ENCODE results near the gene HGS. TPM values are rescaled to one million over a fixed set of nuclear protein-coding genes. Genes with fewer than 3 reads are reported as not detected.

Gene HGS
- total RNA-seq, 4 donors from 2014 or later, result 96.1 to 205 (median 150) TPM

DNA sequence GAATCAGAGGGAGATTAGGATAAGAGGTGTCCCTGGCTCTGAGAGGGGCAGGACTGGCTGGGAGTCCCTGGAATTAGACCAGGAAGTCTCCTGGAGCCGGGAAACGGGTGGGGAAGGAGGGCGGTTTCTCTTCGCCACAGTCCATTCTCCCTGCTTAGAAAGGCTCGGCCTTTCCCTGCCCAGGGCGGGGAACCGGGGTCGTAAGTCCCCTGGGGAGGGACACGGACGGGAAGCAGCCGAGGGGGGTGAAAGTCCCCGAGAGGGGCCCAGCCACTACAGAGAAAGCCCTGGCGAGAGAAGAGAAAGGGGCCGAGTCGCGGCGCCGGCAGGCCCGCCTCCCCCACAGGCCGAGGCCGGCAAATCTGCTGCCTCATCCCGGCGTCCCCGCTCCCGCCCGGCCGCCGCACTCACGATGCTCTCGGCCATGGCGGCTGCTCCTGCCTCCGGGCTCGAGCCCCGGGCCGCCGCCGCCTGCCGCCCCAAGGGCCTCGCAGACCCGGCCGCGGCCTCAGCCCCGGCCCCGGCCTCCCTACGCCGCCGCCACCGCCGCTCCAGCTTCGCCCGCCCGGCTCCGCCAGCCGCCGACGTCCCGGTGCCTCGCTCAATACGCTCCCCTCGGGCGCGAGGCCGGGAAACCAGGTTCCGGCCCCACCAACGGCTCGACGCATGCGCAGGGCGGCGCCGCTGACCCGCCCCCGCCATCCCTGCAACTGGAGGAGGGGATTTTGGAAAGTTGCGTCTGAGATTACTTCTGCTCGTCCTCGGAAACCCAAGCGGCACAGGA, 47.1 kb upstream of the HGS start, which contains the start of the genes NPLOC4 and TSPAN10:
Gene NPLOC4 (minus strand): TSS at position 608 of the 784 bp plus-strand sequence. CDS start 182 bp downstream, at position 426.
Gene TSPAN10 (plus strand): TSS at position 692 of the 784 bp plus-strand sequence. CDS start 5,217 bp downstream, outside the sequence.
- Histone ChIP-seq H3K4me1 (peaks cover 13 to 35% (median 19%) of the 10 kb centered on the region in 4 donors), H3K36me3 (no peaks in the 10 kb centered on the region), H3K4me3 (peak within 1 kb of the TSS; percentile 79 to 97 (median 92)), H3K27me3 (no peaks in the 10 kb centered on the region), H3K9me3 (no peaks in the 10 kb centered on the region), H3K27ac (peak within 1 kb of the TSS; percentile 89 to 96 (median 92))
- TF ChIP-seq, protein P1, sequence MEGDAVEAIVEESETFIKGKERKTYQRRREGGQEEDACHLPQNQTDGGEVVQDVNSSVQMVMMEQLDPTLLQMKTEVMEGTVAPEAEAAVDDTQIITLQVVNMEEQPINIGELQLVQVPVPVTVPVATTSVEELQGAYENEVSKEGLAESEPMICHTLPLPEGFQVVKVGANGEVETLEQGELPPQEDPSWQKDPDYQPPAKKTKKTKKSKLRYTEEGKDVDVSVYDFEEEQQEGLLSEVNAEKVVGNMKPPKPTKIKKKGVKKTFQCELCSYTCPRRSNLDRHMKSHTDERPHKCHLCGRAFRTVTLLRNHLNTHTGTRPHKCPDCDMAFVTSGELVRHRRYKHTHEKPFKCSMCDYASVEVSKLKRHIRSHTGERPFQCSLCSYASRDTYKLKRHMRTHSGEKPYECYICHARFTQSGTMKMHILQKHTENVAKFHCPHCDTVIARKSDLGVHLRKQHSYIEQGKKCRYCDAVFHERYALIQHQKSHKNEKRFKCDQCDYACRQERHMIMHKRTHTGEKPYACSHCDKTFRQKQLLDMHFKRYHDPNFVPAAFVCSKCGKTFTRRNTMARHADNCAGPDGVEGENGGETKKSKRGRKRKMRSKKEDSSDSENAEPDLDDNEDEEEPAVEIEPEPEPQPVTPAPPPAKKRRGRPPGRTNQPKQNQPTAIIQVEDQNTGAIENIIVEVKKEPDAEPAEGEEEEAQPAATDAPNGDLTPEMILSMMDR (IDR thresholded peaks at IDR 0.05), result no peak
- TF ChIP-seq POLR2A (IDR thresholded peaks at IDR 0.05) (peak; percentile 55), POLR2AphosphoS5 (IDR thresholded peaks at IDR 0.05) (peak; percentile 91 to 93 (median 91)), EP300 (IDR thresholded peaks at IDR 0.05; ENCODE audit: low read depth) (no peak)
- intact Hi-C loops (cut with DNase I; ENCODE audit: low total_unique reads) (no loop called here), in situ Hi-C loops (cut with MboI; ENCODE audit: low pct_ligation_motif_present in 1 of 4, low pct_unique_long_range_greater_than_20kb in 1 of 4, low sequenced_read_pairs in 3 of 4) (no loop called here)
- WGBS, 2 donors (ENCODE audit: low coverage in 1 of 2), result 1% methylated on average over 68 of the region's 77 CpGs; no CpG with 5 or more reads in 1 of the 2 donors
- DNase-seq, result peak; percentile 88

DNA sequence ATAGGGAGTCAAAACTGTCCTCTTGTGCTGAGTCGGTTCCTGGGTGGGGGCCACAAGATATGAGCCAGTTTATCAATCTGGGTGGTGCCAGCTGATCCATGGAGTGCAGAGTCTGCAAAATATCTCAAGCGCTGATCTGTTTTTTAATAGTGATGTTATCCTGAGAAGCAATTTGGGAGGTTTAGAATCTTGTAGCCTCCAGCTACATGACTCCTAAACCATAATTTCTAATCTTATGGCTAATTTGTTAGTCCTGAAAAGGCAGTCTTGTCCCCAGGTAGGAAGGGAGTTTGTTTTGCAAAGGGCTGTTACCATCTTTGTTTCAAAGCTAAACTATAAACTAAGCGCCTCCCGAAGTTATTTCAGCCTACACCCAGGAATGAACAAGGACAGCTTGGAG, 45.1 kb upstream of the HGS start:
- Histone ChIP-seq H3K4me3 (no peak overlapping the region), H3K4me1 (peaks cover 13 to 29% (median 19%) of the 10 kb centered on the region in 4 donors), H3K27me3 (no peaks in the 10 kb centered on the region), H3K27ac (no peak overlapping the region), H3K9me3 (no peaks in the 10 kb centered on the region), H3K36me3 (no peaks in the 10 kb centered on the region)
- 69 to 82% methylated on average over 2 to 4 of the region's 4 CpGs for WGBS, 2 donors (ENCODE audit: low coverage in 1 of 2)
- DNase-seq, result no peak
- intact Hi-C loops (cut with DNase I; ENCODE audit: low total_unique reads) (loop anchor here (2.0 kb wide), 1 partner anchor 48 kb away; no protein-coding TSS in a partner anchor), in situ Hi-C loops (cut with MboI; ENCODE audit: low pct_ligation_motif_present in 1 of 4, low pct_unique_long_range_greater_than_20kb in 1 of 4, low sequenced_read_pairs in 3 of 4) (no loop called here)
- TF ChIP-seq EP300 (IDR thresholded peaks at IDR 0.05; ENCODE audit: low read depth) (no peak), POLR2A (IDR thresholded peaks at IDR 0.05) (no peak), POLR2AphosphoS5 (IDR thresholded peaks at IDR 0.05) (no peak)
- TF ChIP-seq, protein P1 (IDR thresholded peaks at IDR 0.05), result no peak

DNA sequence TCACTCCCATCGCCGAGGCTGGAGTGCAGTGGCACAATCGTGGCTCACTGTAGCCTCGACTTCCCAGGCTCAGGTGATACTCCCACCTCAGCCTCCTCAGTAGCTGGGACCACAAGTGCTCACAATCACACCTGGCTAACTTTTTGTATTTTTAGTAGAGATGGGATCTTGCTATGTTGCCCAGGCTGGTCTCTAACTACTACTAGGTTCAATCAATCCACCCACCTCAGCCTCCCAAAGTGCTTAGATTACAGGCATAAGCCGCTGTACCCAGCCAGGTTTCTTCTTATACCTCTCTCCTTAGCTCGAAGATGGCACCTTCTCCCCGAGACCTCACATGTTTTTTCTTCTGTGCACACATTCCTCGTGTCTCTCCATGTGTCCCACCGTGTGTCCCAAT, 43.8 kb upstream of the HGS start:
- H3K27me3 ChIP-seq, result no peaks in the 10 kb centered on the region
- H3K36me3 ChIP-seq, result no peaks in the 10 kb centered on the region
- H3K27ac ChIP-seq, result no peak overlapping the region
- H3K4me1 ChIP-seq, result peaks cover 10 to 18% (median 12%) of the 10 kb centered on the region in 4 donors
- TF ChIP-seq, protein P1 (IDR thresholded peaks at IDR 0.05), result no peak
- TF ChIP-seq POLR2A (IDR thresholded peaks at IDR 0.05) (no peak), POLR2AphosphoS5 (IDR thresholded peaks at IDR 0.05) (no peak), EP300 (IDR thresholded peaks at IDR 0.05; ENCODE audit: low read depth) (no peak)
- no peak for DNase-seq
- H3K4me3 ChIP-seq, result no peak overlapping the region
- intact Hi-C loops (cut with DNase I; ENCODE audit: low total_unique reads) (no loop called here), in situ Hi-C loops (cut with MboI; ENCODE audit: low pct_ligation_motif_present in 1 of 4, low pct_unique_long_range_greater_than_20kb in 1 of 4, low sequenced_read_pairs in 3 of 4) (no loop called here)
- no peaks in the 10 kb centered on the region for H3K9me3 ChIP-seq
- 88 to 94% methylated on average over 4 to 9 of the region's 9 CpGs for WGBS, 2 donors (ENCODE audit: low coverage in 1 of 2)

DNA sequence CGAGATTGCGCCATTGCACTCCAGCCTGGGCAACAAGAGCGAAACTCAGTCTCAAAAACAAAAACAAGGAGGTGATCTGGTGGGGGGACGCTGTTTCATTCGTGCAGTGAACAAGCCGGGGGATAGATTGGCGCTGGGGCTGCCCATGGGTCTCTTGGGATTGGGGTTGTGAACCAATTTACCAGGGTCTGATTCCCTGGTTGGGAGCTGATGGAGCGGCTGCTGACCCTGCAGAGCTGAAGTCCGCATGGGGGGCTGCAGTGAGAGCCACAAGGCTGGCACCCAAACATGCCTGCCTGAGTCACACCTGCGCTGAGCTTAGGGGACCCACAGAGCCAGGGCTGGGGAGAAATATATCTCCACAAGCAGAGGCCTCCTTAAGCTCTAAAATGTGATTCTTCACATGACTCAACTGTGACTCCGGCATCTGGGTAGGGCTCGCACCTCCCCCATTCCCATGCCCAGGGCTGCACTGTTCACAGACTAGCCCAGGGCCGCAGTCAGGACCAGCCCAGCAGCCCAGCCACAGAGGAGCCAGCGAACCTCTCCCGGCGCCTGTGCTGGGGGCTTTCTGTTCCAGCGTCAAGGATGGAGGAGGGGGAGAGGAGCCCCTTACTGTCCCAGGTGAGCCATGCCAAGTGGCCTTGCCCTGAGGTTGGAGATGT, 41.9 kb upstream of the HGS start:
- no peak for DNase-seq
- Histone ChIP-seq H3K4me1 (peaks cover 0 to 6% (median 2%) of the 10 kb centered on the region in 4 donors), H3K27me3 (peaks cover 1% of the 10 kb centered on the region), H3K9me3 (no peaks in the 10 kb centered on the region), H3K27ac (no peak overlapping the region), H3K36me3 (no peaks in the 10 kb centered on the region), H3K4me3 (no peak overlapping the region)
- TF ChIP-seq POLR2AphosphoS5 (IDR thresholded peaks at IDR 0.05) (no peak), POLR2A (IDR thresholded peaks at IDR 0.05) (no peak), EP300 (IDR thresholded peaks at IDR 0.05; ENCODE audit: low read depth) (no peak)
- TF ChIP-seq, protein P1 (IDR thresholded peaks at IDR 0.05), result no peak
- 87 to 93% methylated on average over 6 to 16 of the region's 17 CpGs for WGBS, 2 donors (ENCODE audit: low coverage in 1 of 2)
- in situ Hi-C loops (cut with MboI; ENCODE audit: low pct_ligation_motif_present in 1 of 4, low pct_unique_long_range_greater_than_20kb in 1 of 4, low sequenced_read_pairs in 3 of 4), result no loop called here
- intact Hi-C loops (cut with DNase I; ENCODE audit: low total_unique reads), result no loop called here

Measured in transverse colon (tissue), 4 donors.